Ectodermal cell (in vitro differentiated cells): ENCODE results near the gene MT1F.

ENCODE experiments used
- H3K27ac ChIP-seq: 2 replicates; pipeline ENCODE4 v1.7.0; 2013; ENCODE audit warnings: mild to moderate bottlenecking, low read depth, low read length; ENCODE audit not compliant: insufficient read depth, poor library complexity, severe bottlenecking
- H3K27me3 ChIP-seq: 2 replicates; pipeline ENCODE4 v1.7.0; 2013; ENCODE audit warnings: mild to moderate bottlenecking, low read length; ENCODE audit not compliant: insufficient read depth, control insufficient read depth, poor library complexity, severe bottlenecking
- H3K36me3 ChIP-seq: one replicate; pipeline ENCODE4 v1.7.0; 2013; ENCODE audit warnings: low read length; ENCODE audit not compliant: control insufficient read depth, insufficient read depth
- H3K4me1 ChIP-seq: one replicate; pipeline ENCODE4 v1.7.0; 2013; ENCODE audit warnings: low read length; ENCODE audit not compliant: control insufficient read depth, insufficient read depth
- H3K4me3 ChIP-seq: 2 replicates; pipeline ENCODE4 v1.7.0; 2013; ENCODE audit warnings: low read depth, low read length, control low read depth; ENCODE audit not compliant: insufficient read depth
- H3K9me3 ChIP-seq: 2 replicates; pipeline ENCODE4 v1.7.0; 2013; ENCODE audit warnings: mild to moderate bottlenecking, low read length, moderate library complexity; ENCODE audit not compliant: control insufficient read depth
- WGBS, 2 experiments: methylation state at CpG; one replicate each; pipeline ENCODE4 v1.1.7; 2013; ENCODE audit warnings: missing lambda C conversion rate in 2 of 2; 5-methylcytosine and 5-hydroxymethylcytosine counted together

The MT1F gene

DNA sequence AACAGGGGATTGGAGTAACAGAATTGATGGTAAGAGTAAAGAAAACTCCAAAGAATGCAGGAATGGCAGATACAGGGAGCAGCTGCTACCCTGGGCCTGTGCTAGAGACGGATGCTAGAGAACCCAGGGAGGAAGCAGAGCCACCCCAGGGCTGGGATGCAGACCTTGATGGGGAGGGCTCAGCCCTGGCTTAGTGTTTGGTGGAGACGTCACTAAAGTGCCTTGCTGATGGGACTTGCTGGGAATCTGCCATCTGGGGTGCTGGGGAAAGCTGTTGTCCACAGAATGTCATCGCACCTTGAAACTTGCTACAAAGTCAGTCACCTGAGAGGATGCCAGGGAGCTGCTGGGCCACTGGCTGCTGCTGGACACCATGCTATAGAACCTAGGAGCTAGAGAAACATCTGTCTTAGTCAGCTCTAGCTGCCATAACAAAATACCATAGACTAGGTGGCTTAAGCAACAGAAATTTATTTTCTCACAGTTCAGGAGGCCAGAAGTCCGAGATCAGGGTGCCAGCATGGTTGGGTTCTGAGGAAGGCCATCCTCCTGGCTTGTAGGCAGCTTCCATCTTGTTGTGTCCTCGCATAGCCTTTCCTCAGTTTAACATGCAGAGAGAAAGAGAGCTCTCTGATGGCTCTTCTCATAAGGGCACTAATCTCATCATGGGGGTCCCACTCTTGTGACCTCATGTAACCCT lies 39.8 kb downstream of the MT1F start:
- WGBS, 2 experiments: 93% methylated on average over 5 of the region's 5 CpGs
- Histone ChIP-seq H3K27me3 (no peaks in the 10 kb centered on the region), H3K9me3 (peaks cover 4% of the 10 kb centered on the region), H3K27ac (no peak overlapping the region), H3K4me1 (no peaks in the 10 kb centered on the region), H3K36me3 (no peaks in the 10 kb centered on the region), H3K4me3 (no peak overlapping the region)

GRCh38 chr16:56700195-56700594 lies 42.4 kb downstream of the MT1F start:
- H3K9me3 ChIP-seq: peaks cover 4% of the 10 kb centered on the region
- H3K27ac ChIP-seq: no peak overlapping the region
- WGBS, 2 experiments: 78% methylated on average over 1 of the region's 1 CpG; no CpG with 5 or more reads in 1 of the 2 experiments
- H3K4me3 ChIP-seq: no peak overlapping the region
- H3K36me3 ChIP-seq: no peaks in the 10 kb centered on the region
- no peaks in the 10 kb centered on the region for H3K27me3 ChIP-seq
- H3K4me1 ChIP-seq: no peaks in the 10 kb centered on the region

GRCh38 chr16:56700631-56701030 lies 42.9 kb downstream of the MT1F start:
- WGBS, 2 experiments: 83 to 85% methylated on average over 1 of the region's 1 CpG
- H3K36me3 ChIP-seq: no peaks in the 10 kb centered on the region

GRCh38 chr16:56701534-56701933 lies 43.8 kb downstream of the MT1F start:
- Histone ChIP-seq H3K27me3 (no peaks in the 10 kb centered on the region), H3K27ac (no peak overlapping the region), H3K4me1 (no peaks in the 10 kb centered on the region), H3K36me3 (no peaks in the 10 kb centered on the region), H3K4me3 (no peak overlapping the region), H3K9me3 (peaks cover 4% of the 10 kb centered on the region)
- 83 to 85% methylated on average over 7 of the region's 7 CpGs for WGBS, 2 experiments

More at GRCh38 chr16:56700631-56701030, 42.9 kb downstream of the MT1F start:
- Histone ChIP-seq H3K27me3 (no peaks in the 10 kb centered on the region), H3K4me3 (no peak overlapping the region), H3K27ac (no peak overlapping the region), H3K4me1 (no peaks in the 10 kb centered on the region), H3K9me3 (peaks cover 4% of the 10 kb centered on the region)

GRCh38 chr16:56702836-56703235 lies 45.1 kb downstream of the MT1F start:
- Histone ChIP-seq H3K4me3 (no peak overlapping the region), H3K27ac (no peak overlapping the region), H3K9me3 (no peaks in the 10 kb centered on the region), H3K4me1 (no peaks in the 10 kb centered on the region), H3K36me3 (no peaks in the 10 kb centered on the region), H3K27me3 (no peaks in the 10 kb centered on the region)
- WGBS, 2 experiments: 90 to 95% methylated on average over 4 to 5 of the region's 5 CpGs
